ENCODE data around the gene SAMD8. TPM values are rescaled to one million over a fixed set of nuclear protein-coding genes. Genes with fewer than 3 reads are reported as not detected.
A peak's percentile ranks its signal among the peaks of the same experiment; 100 is the strongest.
"Not testable (repeated sequence)": the region's sequence is repeated elsewhere in the genome, so short reads cannot be mapped to it uniquely, and the experiment has no call there.

The SAMD8 gene
- total and polyA plus RNA-seq, 4 experiments from 2014 or later, result 6.9 to 20.6 (median 14.3) TPM

GRCh38 chr10:75180592-75180991 is 69.1 kb downstream of the SAMD8 start:
- no peaks in the 10 kb centered on the region for H3K9me3 ChIP-seq (ENCODE audit: control insufficient read depth in 1 of 2, low read length in 2 of 2)
- peaks cover 16 to 38% of the 10 kb centered on the region in 2 donors for H3K36me3 Mint-ChIP-seq
- H3K9me3 Mint-ChIP-seq, result no peaks in the 10 kb centered on the region
- no peak overlapping the region for H3K4me3 ChIP-seq (ENCODE audit: low read length in 2 of 2)
- no peaks in the 10 kb centered on the region for H3K4me1 ChIP-seq (ENCODE audit: insufficient read depth, low read length)
- no peaks in the 10 kb centered on the region for H3K27me3 ChIP-seq (ENCODE audit: insufficient read depth, low read length)
- DNase-seq, result no peak
- no peak overlapping the region for H3K27ac ChIP-seq (ENCODE audit: low read depth, low read length)
- ChIA-PET CTCF (ENCODE audit: partially characterized antibody) (interaction anchor here (12.5 kb wide), 1 partner anchor 50 kb away, joined by 399 read pairs; the partner anchor contains the start of gene COMTD1), POLR2A (ENCODE audit: partially characterized antibody) (no interaction called here)
- H3K36me3 ChIP-seq (ENCODE audit: insufficient read depth, low read length), result peaks cover 5% of the 10 kb centered on the region
- no peaks in the 10 kb centered on the region for H3K27me3 Mint-ChIP-seq
- H3K27ac Mint-ChIP-seq, result peak overlapping the region in 1 of 7 donors; percentile 42
- intact Hi-C loops (cut with micrococcal nuclease), result no loop called here
- peaks cover 0 to 7% (median 0%) of the 10 kb centered on the region in 4 donors for H3K4me1 Mint-ChIP-seq
- H3K4me3 Mint-ChIP-seq, result no peak overlapping the region

GRCh38 chr10:75181073-75181472 is 69.6 kb downstream of the SAMD8 start:
- no peaks in the 10 kb centered on the region for H3K9me3 ChIP-seq (ENCODE audit: control insufficient read depth in 1 of 2, low read length in 2 of 2)
- peaks cover 1% of the 10 kb centered on the region for H3K36me3 ChIP-seq (ENCODE audit: insufficient read depth, low read length)
- no peak overlapping the region for H3K4me3 Mint-ChIP-seq
- H3K4me1 Mint-ChIP-seq, result peaks cover 0 to 6% (median 0%) of the 10 kb centered on the region in 4 donors
- POLR2A ChIA-PET (ENCODE audit: partially characterized antibody), result no interaction called here
- no peaks in the 10 kb centered on the region for H3K27me3 ChIP-seq (ENCODE audit: insufficient read depth, low read length)
- intact Hi-C loops (cut with micrococcal nuclease), result no loop called here
- H3K4me1 ChIP-seq (ENCODE audit: insufficient read depth, low read length), result no peaks in the 10 kb centered on the region
- no peak for DNase-seq
- peak overlapping the region in 4 of 7 donors; percentile 18 to 61 (median 36) for H3K27ac Mint-ChIP-seq
- CTCF ChIA-PET (ENCODE audit: partially characterized antibody), result interaction anchor here (12.5 kb wide), 1 partner anchor 49 kb away, joined by 399 read pairs; the partner anchor contains the start of gene COMTD1
- no peak overlapping the region for H3K27ac ChIP-seq (ENCODE audit: low read depth, low read length)
- H3K4me3 ChIP-seq (ENCODE audit: low read length in 2 of 2), result no peak overlapping the region
- peaks cover 14 to 35% of the 10 kb centered on the region in 2 donors for H3K36me3 Mint-ChIP-seq
- H3K27me3 Mint-ChIP-seq, result no peaks in the 10 kb centered on the region
- no peaks in the 10 kb centered on the region for H3K9me3 Mint-ChIP-seq

GRCh38 chr10:75186310-75186709 is 74.9 kb downstream of the SAMD8 start:
- Histone ChIP-seq H3K4me3 (ENCODE audit: low read length in 2 of 2) (no peak overlapping the region), H3K27ac (ENCODE audit: low read depth, low read length) (no peak overlapping the region), H3K9me3 (ENCODE audit: control insufficient read depth in 1 of 2, low read length in 2 of 2) (no peaks in the 10 kb centered on the region), H3K27me3 (ENCODE audit: insufficient read depth, low read length) (no peaks in the 10 kb centered on the region), H3K4me1 (ENCODE audit: insufficient read depth, low read length) (peaks cover 5% of the 10 kb centered on the region), H3K36me3 (ENCODE audit: insufficient read depth, low read length) (no peaks in the 10 kb centered on the region)
- H3K9me3 Mint-ChIP-seq, result no peaks in the 10 kb centered on the region
- ChIA-PET POLR2A (ENCODE audit: partially characterized antibody) (no interaction called here), CTCF (ENCODE audit: partially characterized antibody) (interaction anchor here (0.9 to 12.5 kb wide), 8 partner anchors 11 to 57 kb away, joined by 3 to 399 read pairs (median 14); partner anchors contain the start of genes COMTD1 and VDAC2)
- no peak for DNase-seq
- H3K27ac Mint-ChIP-seq, result peak overlapping the region in 5 of 7 donors; percentile 29 to 81 (median 68)
- H3K27me3 Mint-ChIP-seq, result no peaks in the 10 kb centered on the region
- no peak overlapping the region for H3K4me3 Mint-ChIP-seq
- intact Hi-C loops (cut with micrococcal nuclease), result loop anchor here (5.0 kb wide), 1 partner anchor 74 kb away; the partner anchor contains the start of gene SAMD8
- peaks cover 5 to 9% (median 5%) of the 10 kb centered on the region in 4 donors for H3K4me1 Mint-ChIP-seq
- H3K36me3 Mint-ChIP-seq, result peaks cover 4 to 11% of the 10 kb centered on the region in 2 donors

GRCh38 chr10:75187961-75188426 is 76.5 kb downstream of the SAMD8 start:
- H3K9me3 Mint-ChIP-seq, result no peaks in the 10 kb centered on the region
- ChIA-PET POLR2A (ENCODE audit: partially characterized antibody) (interaction anchor here (0.8 to 3.1 kb wide), 7 partner anchors 9 to 77 kb away, joined by 3 to 42 read pairs (median 5); partner anchors contain the start of genes COMTD1, SAMD8 and VDAC2), CTCF (ENCODE audit: partially characterized antibody) (interaction anchor here (0.6 to 12.5 kb wide), 21 partner anchors 9 to 1789 kb away, joined by 3 to 399 read pairs (median 4); partner anchors contain the start of genes COMTD1, SAMD8 and VDAC2)
- Histone ChIP-seq H3K4me3 (ENCODE audit: low read length in 2 of 2) (no peak overlapping the region), H3K27ac (ENCODE audit: low read depth, low read length) (no peak overlapping the region), H3K9me3 (ENCODE audit: control insufficient read depth in 1 of 2, low read length in 2 of 2) (no peaks in the 10 kb centered on the region), H3K4me1 (ENCODE audit: insufficient read depth, low read length) (peaks cover 5% of the 10 kb centered on the region), H3K36me3 (ENCODE audit: insufficient read depth, low read length) (no peaks in the 10 kb centered on the region), H3K27me3 (ENCODE audit: insufficient read depth, low read length) (no peaks in the 10 kb centered on the region)
- intact Hi-C loops (cut with micrococcal nuclease), result loop anchor here (1.0 to 5.0 kb wide), 4 partner anchors 22 to 76 kb away; partner anchors contain the start of genes SAMD8 and VDAC2
- H3K27ac Mint-ChIP-seq, result peak overlapping the region; percentile 61 to 90 (median 70)
- DNase-seq, result peak; percentile 75 to 80 (median 76)
- peaks cover 0 to 2% of the 10 kb centered on the region in 2 donors for H3K36me3 Mint-ChIP-seq
- no peaks in the 10 kb centered on the region for H3K27me3 Mint-ChIP-seq
- no peak overlapping the region for H3K4me3 Mint-ChIP-seq
- H3K4me1 Mint-ChIP-seq, result peaks cover 5 to 9% (median 5%) of the 10 kb centered on the region in 4 donors

GRCh38 chr10:75188522-75188921 is 77.1 kb downstream of the SAMD8 start:
- H3K27ac ChIP-seq (ENCODE audit: low read depth, low read length); H3K9me3 Mint-ChIP-seq; H3K36me3 ChIP-seq (ENCODE audit: insufficient read depth, low read length); H3K4me3 ChIP-seq (ENCODE audit: low read length in 2 of 2); H3K36me3 Mint-ChIP-seq; H3K27me3 ChIP-seq (ENCODE audit: insufficient read depth, low read length); H3K27me3 Mint-ChIP-seq; DNase-seq; H3K4me1 Mint-ChIP-seq; H3K4me3 Mint-ChIP-seq; H3K9me3 ChIP-seq (ENCODE audit: control insufficient read depth in 1 of 2, low read length in 2 of 2); H3K4me1 ChIP-seq (ENCODE audit: insufficient read depth, low read length): not testable (repeated sequence)
- ChIA-PET POLR2A (ENCODE audit: partially characterized antibody) (interaction anchor here (0.8 to 3.1 kb wide), 7 partner anchors 9 to 77 kb away, joined by 3 to 42 read pairs (median 5); partner anchors contain the start of genes COMTD1, SAMD8 and VDAC2), CTCF (ENCODE audit: partially characterized antibody) (interaction anchor here (0.7 to 12.5 kb wide), 18 partner anchors 9 to 77 kb away, joined by 3 to 399 read pairs (median 4); partner anchors contain the start of genes COMTD1, SAMD8 and VDAC2)
- H3K27ac Mint-ChIP-seq, result peak overlapping the region in 4 of 7 donors; percentile 22 to 90 (median 76)
- intact Hi-C loops (cut with micrococcal nuclease), result loop anchor here (1.0 to 5.0 kb wide), 4 partner anchors 22 to 76 kb away; partner anchors contain the start of genes SAMD8 and VDAC2

GRCh38 chr10:75189266-75190096 is 78.0 kb downstream of the SAMD8 start:
- Histone ChIP-seq H3K27me3 (ENCODE audit: insufficient read depth, low read length) (no peaks in the 10 kb centered on the region), H3K4me1 (ENCODE audit: insufficient read depth, low read length) (peaks cover 5% of the 10 kb centered on the region), H3K4me3 (ENCODE audit: low read length in 2 of 2) (no peak overlapping the region), H3K9me3 (ENCODE audit: control insufficient read depth in 1 of 2, low read length in 2 of 2) (no peaks in the 10 kb centered on the region), H3K36me3 (ENCODE audit: insufficient read depth, low read length) (no peaks in the 10 kb centered on the region), H3K27ac (ENCODE audit: low read depth, low read length) (no peak overlapping the region)
- Mint-ChIP-seq H3K4me1 (peaks cover 5 to 9% (median 5%) of the 10 kb centered on the region in 4 donors), H3K27me3 (no peaks in the 10 kb centered on the region), H3K9me3 (no peaks in the 10 kb centered on the region), H3K4me3 (no peak overlapping the region), H3K27ac (peak overlapping the region in 3 of 7 donors; percentile 8 to 47 (median 41)), H3K36me3 (peaks cover 0 to 4% of the 10 kb centered on the region in 2 donors)
- POLR2A ChIA-PET (ENCODE audit: partially characterized antibody), result interaction anchor here (1.2 to 3.1 kb wide), 2 partner anchors 21 to 78 kb away, joined by 5 to 42 read pairs; partner anchors contain the start of genes SAMD8 and VDAC2
- CTCF ChIA-PET (ENCODE audit: partially characterized antibody), result interaction anchor here (9.3 to 12.5 kb wide), 2 partner anchors 19 to 41 kb away, joined by 115 to 399 read pairs; partner anchors contain the start of genes COMTD1 and VDAC2
- no peak for DNase-seq
- intact Hi-C loops (cut with micrococcal nuclease), result loop anchor here (5.0 kb wide), 1 partner anchor 77 kb away; the partner anchor contains the start of gene SAMD8

Data from CD4-positive, alpha-beta memory T cell (primary cell).